HG03135 (cell line): ENCODE results near the gene NQO2.
A peak's percentile ranks its signal among the peaks of the same experiment; 100 is the strongest.
"Not testable (repeated sequence)": the region's sequence is repeated elsewhere in the genome, so short reads cannot be mapped to it uniquely, and the experiment has no call there.

Experiments used
- ATAC-seq: cut with Tn5 transposase; IDR thresholded peaks from one replicate; pipeline ENCODE4 v1.9.1; 2021; ENCODE audit warnings: mild to moderate bottlenecking, moderate library complexity; ENCODE audit not compliant: unreplicated experiment

Gene NQO2

DNA sequence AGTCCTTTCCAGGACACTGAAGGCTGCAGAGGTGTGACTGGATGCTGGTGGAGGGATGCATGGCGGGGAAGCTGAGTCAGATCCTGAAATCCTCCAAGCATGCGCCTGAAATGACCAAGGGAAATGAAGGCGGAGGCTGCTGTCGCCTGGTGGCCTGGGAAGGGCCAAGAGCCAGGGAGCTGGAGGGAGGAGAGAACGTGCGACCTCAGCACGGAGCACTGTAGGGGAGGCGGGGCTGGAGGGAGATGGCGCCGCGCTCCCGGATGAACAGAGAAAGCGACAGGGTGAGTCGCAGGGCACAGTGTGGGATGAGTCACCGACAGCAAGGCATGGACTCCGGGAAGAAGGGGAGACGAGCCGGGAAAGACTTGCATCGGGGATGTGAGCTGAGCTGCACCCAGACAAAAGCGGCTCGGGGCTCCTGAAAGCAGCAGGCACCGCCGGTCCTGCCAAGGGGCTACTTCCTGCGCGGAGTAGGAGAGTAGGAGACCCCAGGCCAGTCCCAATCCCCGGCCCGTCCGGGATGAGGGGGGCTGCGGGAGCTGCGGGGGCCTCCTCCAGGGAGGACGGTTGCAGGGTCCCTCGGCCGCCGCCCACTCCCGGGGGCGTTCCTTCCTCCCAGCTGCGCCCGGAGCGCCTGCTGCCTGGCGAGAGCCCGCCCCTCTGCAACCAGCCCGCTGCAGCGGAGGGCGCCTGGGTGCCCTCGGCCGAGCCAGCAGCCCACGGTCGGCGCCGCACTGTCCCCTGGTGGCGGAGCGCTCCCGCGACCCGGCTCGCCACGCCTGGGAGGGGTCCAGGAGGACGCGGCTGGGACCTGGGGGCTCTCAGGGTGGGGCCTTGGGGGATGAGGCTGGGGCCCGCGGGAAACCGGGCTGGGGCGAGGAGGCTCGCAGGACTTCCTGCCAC lies 11.0 kb upstream of the NQO2 start:
- peak; percentile 77 for ATAC-seq

DNA sequence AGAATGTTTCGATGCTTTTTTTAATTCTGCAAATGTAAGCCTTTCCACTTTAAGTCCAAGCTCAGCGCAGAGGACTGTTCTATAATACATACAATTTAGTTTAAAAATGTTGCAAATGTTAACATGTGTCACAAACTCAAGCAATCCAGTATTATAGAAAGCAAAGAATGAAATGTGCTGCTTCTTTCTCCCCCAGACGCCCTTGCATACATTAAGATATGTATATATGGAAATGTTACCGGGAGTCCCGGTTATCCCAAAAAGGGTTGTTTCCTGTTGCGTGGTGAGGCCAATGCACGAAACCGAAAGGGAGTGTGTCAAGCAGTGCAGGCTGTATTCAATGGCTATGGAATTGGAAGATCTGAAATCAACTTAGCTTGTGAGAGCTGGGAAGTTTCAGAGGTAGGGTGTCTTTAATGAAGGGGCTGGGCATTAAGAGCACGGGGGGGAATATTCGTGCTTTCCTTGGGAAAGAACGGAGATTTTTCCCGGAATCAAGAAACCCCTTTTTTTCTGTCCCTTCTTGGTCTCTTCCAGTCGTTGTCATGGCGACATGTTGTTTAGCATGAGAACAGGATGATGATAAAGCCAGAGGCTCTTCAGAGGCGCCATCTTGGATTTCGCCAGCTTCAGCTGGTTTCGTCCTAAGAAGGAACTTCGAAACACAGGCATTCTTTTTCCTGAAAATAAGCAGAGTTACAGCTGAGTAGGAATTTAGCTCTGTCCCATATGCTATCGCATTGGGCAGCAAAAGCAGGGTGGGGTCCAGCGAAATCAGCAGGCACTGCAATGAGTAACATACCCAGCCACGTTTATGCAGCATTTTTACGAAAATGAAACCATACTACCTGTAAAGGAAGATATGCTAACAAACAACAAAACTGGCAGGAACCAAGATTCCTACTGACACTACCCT lies 10.1 kb upstream of the NQO2 start:
- peak; percentile 73 for ATAC-seq

DNA sequence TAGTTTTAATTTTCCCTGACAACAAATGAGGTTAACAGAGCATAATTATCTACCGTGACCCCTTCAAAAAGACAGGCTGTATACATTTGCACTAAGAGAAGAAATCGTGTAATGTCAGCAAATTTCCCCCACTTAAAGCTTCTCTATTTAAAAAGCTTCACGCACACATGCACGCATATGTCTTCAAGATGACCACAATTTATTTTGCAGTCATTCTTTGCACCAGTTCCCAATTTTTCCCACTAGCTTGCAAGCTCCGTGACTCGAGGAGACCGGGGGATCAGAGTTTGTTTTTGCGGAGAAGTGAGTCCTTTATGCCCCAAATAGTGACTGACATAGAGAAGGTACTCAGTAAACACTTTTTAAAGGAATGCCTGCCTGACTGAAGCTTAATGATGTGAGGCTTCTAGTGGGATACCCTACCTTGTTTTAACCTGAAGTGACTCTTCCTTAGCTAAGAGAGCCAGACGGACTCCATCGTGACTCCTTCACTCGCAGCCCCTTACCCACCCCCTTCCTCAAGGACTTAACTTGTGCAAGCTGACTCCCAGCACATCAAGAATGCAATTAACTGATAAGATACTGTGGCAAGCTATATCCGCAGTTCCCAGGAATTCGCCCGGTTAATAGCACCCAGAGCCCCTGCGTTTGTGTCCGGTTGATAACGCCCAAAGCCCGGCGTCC lies 9.3 kb upstream of the NQO2 start:
- no peak for ATAC-seq

DNA sequence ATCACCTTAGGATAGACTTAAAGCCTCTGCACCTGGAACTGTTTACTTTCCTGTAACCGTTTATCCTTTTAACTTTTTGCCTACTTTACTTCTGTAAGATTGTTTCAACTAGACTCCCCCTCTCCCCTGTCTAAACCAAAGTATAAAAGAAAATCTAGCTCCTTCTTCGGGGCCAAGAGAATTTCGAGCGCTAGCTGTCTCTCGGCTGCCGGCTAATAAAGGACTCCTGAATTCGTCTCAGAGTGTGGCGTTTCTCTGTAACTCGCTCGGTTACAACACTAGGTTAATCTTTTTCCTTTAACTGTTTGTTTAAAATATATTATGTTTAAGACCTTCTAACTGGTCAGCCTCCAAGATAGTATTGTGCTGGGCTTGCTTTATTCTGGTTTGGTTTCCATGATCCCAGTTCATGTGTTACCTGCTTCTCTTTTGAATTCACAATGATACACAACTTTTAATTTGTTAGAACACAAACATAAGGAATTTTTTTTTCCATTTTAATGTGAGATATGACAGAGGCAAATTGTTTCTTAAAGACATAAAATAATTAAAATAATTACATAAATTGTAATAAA lies 8.7 kb upstream of the NQO2 start:
- ATAC-seq, result no peak

DNA sequence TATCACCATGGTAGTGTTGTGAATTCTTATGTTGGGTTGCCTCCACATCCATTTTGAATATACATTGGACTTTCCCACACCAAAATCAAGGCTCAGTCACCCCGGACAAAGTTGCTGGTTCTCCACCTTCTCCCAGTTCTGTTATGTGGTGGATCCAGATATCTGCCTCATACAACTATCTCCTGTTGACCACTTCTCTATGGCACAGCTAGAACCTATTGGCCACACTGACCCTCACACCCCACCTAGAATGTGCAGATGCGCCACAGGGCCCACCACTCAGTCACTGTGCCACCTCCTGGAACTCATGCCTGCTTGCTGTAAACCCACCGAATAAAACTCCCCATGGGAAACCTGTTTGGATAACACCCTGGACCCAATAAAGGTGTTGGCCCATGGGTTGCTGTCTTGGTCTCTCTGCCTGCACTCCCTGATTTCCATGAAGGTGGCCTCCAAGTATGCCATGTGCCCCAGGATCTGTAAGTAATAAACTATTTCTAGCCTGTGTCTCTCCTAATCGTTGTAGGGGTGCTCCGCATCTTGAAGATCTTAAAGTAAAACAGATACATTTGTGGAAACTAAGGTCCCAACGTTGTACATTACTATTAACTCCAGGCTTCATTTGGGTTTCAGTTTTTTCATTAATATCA lies 7.2 kb upstream of the NQO2 start:
- no peak for ATAC-seq

DNA sequence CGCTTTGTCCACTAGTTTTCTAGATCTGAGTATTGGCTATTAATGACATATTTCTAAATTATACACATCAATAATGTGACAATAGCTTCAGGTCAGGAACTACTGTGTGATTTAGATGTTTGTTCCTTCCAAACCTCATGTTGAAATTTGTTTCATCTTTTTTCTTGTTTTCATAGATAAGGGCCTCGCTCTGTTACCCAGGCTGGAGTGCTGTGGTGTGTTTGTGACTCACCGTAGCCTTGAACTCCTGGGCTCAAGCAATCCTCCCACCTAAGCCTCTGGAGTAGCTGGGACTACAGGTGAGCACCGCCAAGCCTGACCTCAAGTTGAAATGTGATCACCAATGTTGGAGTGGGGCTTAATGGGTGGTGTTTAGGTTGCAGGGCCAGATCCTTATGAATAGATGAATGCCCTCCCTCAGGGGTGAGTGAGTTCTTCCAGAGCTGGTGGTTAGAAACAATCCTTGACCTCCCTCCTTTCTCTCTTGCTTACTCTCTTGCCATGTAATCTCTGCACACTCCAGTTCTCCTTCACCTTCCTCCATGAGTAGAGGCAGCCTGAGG lies 5.9 kb upstream of the NQO2 start:
- no peak for ATAC-seq

DNA sequence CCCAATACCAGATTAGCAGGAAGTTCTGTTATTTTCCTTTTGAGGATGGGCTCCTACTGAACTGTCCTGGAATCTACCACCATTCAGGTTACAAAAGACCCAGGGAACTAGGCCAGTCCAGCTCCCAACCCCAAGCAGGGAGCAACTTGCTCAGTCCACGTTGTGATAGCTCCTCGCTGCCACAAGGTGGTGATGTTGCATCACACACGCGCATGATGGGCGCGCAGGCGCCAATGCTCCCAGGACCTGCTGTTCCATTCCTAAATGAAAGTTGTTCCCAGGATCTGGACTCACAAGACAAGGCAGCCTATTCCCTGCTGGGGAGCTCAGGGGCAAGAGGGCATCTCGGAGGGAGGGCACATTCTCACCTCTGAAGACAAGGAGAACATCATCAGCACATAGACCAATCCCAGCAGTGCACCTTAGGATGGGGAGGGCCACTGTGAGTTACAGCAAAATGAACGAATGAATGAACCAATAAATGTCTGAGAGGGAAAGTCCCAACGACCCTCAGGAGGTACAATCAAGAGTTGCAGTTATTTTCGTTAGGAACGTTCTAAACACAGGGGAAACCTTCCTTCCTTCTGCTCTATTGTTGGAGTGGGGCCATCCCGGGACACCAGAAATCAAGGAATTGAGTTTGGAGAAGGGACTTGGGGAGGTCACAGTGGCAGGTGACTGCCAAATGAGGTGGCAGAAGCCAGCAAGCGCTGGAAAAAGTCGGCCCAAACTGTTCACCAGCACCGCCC lies 1.3 kb upstream of the NQO2 start:
- ATAC-seq, result peak; percentile 38

DNA sequence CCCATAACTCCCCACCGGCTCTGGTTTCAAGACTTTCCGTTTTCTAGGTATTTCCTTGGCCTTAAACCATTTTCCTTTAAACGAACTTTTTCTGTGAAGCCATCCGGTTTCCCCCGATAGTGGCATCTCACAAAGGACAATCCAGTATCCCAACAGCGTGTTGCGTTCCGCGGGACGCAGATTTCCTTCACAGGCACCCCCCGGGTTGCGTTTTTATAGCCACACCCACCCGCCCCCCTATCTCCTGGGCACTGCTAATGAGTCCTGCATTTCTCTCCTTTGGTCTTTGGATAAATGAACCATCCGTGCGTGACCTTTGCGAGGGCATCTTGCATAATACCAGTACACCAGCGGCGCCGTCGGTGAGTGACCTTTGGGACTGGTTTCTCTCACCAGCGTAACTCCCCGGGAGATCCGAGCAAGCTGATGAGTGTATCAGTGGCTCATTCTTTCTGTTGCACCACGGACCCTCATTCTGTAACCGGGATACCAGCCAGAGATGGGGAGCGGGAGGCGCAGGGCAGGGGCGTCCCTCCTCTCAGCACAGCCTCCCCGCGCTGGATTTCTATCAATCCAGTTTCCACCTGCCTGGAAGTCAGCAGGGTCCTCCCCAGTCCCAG lies 586 bp upstream of the NQO2 start:
- peak; percentile 30 for ATAC-seq

DNA sequence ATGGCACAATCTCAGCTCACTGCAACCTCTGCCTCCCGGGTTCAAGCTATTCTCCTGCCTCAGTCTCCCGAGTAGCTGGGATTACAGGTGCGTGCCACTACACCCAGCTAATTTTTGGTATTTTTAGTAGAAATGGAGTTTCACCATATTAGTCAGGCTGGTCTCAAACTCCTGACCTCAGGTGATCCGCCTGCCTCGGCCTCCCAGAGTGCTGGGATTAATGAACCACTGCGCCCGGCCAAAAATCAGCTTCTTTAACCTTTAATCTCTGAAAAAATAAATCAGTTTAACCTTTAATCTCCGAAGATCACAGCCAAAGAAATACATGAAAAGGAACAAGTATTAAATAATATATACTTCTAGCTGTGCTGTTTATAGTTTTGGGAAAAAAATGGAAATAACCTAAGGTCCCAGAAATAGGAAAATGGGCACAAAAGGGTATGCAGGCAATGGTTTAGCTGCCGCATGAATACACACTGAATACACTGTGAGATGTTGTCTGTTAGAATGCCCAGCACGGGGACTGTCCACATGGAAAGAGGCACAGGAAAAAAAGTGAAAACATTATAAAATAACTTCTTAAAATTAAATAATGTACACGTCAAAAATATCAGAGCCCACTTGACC lies 1.6 kb downstream of the NQO2 start:
- no peak for ATAC-seq

DNA sequence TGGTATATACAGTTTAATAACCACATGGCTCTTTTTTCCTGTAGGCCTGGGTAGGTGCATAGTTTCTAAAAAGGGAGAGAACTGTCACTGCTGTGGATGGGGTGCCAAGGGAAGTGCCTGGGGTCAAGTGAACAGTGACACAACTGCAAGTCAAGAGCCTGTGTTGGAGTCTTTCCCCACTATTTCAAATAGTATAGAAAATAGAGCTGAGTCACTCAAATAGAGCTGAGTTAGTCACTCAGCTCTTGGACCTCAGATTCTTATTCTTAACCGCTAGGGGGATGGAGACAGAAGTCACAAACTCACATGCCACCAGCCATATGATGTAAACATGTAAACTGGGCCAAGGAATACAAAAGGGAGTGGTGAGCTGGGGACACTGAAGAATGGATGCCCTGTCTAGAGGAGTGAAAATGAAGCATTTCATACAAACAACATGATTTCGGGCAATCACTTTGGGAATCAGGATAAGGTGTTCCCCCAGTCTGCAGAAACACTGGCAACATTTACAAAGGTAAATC lies 2.1 kb downstream of the NQO2 start:
- ATAC-seq, result no peak

DNA sequence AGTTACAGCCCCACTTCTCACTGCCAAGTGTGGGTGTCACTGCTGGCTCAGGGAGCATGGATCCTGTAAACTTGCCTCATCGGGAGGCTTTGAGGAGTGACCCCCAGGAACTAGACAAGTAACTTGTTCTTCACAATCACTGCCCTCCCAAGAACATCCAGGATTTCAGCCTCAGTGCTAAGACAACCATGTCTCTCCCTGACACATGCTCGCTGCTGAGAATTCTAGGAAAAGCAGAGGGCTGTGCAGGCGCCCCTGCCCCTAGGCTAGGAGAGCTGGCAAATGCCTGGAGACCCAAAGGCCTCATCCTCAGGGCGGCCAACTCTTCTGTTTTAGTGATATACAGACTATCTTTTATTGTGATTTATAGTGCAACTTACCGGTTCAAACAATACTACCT lies 3.5 kb downstream of the NQO2 start:
- not testable (repeated sequence) for ATAC-seq

DNA sequence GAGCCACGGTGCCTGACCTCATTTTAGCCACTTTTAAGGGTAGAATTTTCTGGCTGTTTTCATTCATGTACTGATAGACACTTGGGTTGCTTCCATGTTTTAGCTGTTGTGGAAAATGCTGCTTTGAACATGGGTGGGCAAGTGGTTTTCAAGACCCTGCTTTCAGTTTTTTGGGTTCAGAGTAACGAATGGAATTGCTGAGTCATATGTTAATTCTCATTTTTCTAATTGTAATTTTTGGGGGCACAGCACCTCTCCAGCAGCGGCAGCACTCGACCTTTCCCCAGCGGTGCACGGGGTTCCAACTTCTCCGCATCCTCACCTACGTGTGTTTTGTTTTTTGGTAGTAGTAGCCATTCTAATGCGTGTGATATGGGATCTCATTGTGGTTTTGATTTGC lies 5.4 kb downstream of the NQO2 start:
- ATAC-seq, result no peak

DNA sequence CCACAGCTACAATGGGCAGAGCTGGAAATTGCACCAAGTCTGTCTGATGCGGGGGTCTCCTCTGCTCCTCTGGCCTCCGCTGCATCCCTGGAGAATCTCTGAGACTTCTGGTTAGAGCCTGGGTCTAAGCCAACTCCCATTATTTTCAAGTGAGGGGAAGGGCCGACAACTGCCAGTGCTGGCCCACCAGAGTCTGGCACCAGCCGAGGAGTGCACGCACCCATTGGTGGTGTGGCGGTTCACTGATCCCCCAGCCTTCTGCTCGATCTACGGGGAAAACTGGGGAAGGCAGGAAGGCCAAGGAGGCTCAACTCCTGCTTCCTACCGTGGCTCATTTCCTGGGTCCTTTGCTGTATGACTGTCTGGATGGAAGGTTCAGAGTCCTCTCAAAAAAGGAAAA lies 6.2 kb downstream of the NQO2 start:
- no peak for ATAC-seq

DNA sequence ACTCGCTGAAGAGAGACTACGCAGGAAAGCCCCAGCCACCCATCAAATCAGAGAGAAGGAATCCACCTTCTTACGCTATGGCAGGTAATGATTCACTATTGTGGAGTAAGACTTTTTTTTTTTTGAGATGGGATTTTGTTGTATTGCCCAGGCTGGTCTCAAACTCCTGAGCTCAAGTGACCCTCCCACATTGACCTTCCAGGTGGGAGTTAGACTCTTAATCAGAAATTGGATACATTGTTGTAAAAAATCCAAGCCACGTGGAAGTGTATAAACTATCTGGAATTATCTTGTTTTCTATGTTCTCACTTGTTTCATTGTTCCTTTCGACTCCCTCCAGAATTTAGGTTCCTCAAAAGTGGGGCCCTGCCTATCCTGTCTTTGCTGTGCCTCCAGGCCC lies 6.8 kb downstream of the NQO2 start:
- ATAC-seq, result no peak

DNA sequence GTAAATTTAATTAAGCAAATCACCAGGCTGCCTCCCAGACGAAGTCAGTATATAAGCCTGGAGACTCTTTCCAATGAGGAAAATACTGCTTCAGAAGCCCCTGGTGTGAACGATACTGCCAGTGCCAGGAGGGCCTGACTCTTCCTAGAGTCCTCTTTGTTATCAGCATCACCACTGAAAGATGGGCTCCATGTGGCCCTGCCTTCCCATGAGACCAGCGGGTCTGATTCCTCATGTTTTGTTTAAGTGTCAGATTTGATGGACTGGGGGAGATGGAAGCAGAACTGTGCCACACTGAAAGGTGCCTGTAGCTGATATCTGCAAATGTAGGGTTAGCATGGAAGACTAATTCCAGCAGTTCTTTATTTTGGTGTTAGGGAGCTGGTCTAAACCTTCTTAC lies 7.9 kb downstream of the NQO2 start:
- no peak for ATAC-seq

DNA sequence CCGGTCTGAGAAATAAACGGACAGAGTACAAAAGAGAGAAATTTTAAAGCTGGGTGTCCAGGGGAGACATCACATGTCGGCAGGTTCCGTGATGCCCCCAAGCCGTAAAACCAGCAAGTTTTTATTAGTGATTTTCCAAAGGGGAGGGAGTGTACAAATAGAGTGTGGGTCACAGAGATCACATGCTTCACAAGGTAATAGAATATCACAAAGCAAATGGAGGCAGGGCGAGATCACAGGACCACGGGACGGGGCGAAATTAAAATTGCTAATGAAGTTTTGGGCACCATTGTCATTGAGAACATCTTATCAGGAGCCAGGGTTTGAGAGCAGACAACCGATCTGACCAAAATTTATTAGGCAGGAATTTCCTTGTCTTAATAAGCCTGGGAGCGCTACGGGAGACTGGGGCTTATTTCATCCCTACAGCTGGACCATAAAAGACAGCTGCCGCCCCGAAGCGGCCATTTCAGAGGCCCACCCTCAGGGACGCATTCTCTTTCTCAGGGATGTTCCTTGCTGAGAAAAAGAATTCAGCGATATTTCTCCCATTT lies 9.1 kb downstream of the NQO2 start:
- not testable (repeated sequence) for ATAC-seq

DNA sequence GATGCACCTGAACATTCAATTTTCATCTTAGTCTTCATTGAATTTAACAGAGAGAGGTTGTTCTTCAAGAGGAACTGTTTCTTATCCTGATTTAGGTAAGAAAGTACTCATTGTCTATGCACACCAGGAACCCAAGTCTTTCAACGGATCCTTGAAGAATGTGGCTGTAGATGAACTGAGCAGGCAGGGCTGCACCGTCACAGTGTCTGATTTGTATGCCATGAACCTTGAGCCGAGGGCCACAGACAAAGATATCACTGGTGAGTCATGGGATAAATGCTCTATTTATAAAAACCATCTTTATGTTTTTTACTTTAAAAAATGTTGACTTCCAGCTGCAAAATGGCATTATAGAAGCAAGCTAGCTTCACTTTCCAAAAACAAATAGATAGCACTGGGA lies 10.2 kb downstream of the NQO2 start:
- no peak for ATAC-seq

DNA sequence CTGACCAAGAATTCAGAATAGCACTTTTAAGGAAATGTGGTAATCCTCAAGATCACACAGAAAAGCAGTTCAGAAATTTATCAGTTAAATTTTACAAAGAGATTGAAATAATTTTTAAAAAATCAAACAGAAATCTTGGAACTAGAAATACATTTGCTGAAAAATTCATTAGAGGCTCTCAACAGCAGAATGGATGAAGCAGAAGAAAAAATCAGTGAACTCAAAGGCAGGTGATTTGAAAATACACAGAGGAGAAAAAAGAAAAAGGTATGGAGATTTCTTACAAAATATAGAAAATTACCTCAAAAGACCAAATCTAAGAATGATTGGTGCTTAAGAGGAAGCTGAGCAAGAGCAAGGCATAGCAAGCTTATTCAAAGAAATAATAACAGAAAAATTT lies 11.5 kb downstream of the NQO2 start:
- no peak for ATAC-seq
